ENCODE results near the gene LINS1.
A peak's percentile ranks its signal among the peaks of the same experiment; 100 is the strongest.
"Not testable (repeated sequence)": the region's sequence is repeated elsewhere in the genome, so short reads cannot be mapped to it uniquely, and the experiment has no call there.

Gene LINS1

GRCh38 chr15:100598655-100599054 is 3.3 kb downstream of the LINS1 start:
- no peak for FAIRE-seq
- DNase-seq (ENCODE audit: insufficient read length), result no peak
- TF ChIP-seq TAF1 (IDR thresholded peaks at IDR 0.05; ENCODE audit: borderline replicate concordance, low read depth, low read length) (no peak), POLR2AphosphoS5 (IDR thresholded peaks at IDR 0.05; ENCODE audit: low read depth, low read length) (no peak), POLR2A (IDR thresholded peaks at IDR 0.05; ENCODE audit: low read depth, low read length) (no peak)

- TF ChIP-seq POLR2AphosphoS5 (IDR thresholded peaks at IDR 0.05; ENCODE audit: low read depth, low read length) (no peak), TAF1 (IDR thresholded peaks at IDR 0.05; ENCODE audit: borderline replicate concordance, low read depth, low read length) (no peak), POLR2A (IDR thresholded peaks at IDR 0.05; ENCODE audit: low read depth, low read length) (no peak)
- no peak for DNase-seq (ENCODE audit: insufficient read length)
- no peak for FAIRE-seq
Observed at GRCh38 chr15:100597862-100598261, 4.1 kb downstream of the LINS1 start.

- TF ChIP-seq TAF1 (IDR thresholded peaks at IDR 0.05; ENCODE audit: borderline replicate concordance, low read depth, low read length) (no peak), POLR2AphosphoS5 (IDR thresholded peaks at IDR 0.05; ENCODE audit: low read depth, low read length) (no peak), POLR2A (IDR thresholded peaks at IDR 0.05; ENCODE audit: low read depth, low read length) (no peak)
- peak; percentile 6 for DNase-seq (ENCODE audit: insufficient read length)
- FAIRE-seq, result peak; percentile 72
Observed at GRCh38 chr15:100596792-100597191, 5.2 kb downstream of the LINS1 start.

DNA sequence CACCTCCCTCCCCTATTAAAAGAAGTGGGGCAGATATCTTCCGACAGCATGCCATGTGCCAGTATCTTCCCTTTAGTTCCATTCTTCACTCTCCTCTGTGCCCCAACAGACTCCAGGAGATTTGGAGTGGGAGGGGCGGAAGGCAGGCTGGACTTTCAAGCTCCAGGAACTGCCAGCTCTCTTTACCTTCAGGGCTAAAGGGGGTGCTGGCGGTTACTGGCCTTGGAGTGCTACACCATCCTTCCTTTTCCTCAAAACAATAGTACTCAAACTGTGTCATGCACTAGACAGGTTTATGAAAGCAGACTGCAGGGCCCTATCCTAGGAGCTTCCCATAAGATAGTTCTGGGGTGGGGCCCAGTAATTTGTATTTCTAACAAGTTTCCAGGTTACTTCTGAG is 6.0 kb downstream of the LINS1 start:
- FAIRE-seq (no peak), DNase-seq (ENCODE audit: insufficient read length) (no peak)
- no peak for TF ChIP-seq POLR2AphosphoS5 (IDR thresholded peaks at IDR 0.05; ENCODE audit: low read depth, low read length)
- no peak for TF ChIP-seq POLR2A (IDR thresholded peaks at IDR 0.05; ENCODE audit: low read depth, low read length)
- no peak for TF ChIP-seq TAF1 (IDR thresholded peaks at IDR 0.05; ENCODE audit: borderline replicate concordance, low read depth, low read length)

GRCh38 chr15:100593431-100593830 is 8.6 kb downstream of the LINS1 start:
- DNase-seq (ENCODE audit: insufficient read length) (no peak), FAIRE-seq (no peak)
- TF ChIP-seq TAF1 (IDR thresholded peaks at IDR 0.05; ENCODE audit: borderline replicate concordance, low read depth, low read length) (no peak), POLR2A (IDR thresholded peaks at IDR 0.05; ENCODE audit: low read depth, low read length) (no peak), POLR2AphosphoS5 (IDR thresholded peaks at IDR 0.05; ENCODE audit: low read depth, low read length) (no peak)

- no peak for FAIRE-seq
- DNase-seq (ENCODE audit: insufficient read length), result no peak
- no peak for TF ChIP-seq TAF1 (IDR thresholded peaks at IDR 0.05; ENCODE audit: borderline replicate concordance, low read depth, low read length)
- no peak for TF ChIP-seq POLR2A (IDR thresholded peaks at IDR 0.05; ENCODE audit: low read depth, low read length)
- no peak for TF ChIP-seq POLR2AphosphoS5 (IDR thresholded peaks at IDR 0.05; ENCODE audit: low read depth, low read length)
Observed at GRCh38 chr15:100592898-100593297, 9.1 kb downstream of the LINS1 start.

DNA sequence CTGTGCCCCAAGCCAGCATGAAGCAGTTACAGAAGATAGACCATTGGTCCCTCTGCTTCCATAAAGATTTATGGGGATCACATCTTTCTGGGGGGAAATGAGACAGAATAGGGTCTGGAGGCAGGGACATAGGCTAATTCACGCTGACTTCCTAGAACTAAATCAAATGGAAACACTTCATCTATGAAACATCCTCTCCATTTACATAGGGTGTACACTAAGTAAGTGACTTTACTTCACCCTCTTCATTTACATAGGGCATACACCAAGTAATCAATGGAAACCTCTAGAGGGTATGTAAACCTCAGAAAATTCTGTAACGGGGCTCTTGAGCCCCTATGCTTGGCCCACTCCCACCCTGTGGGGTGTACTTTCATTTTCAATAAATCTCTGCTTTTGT is 10.1 kb downstream of the LINS1 start:
- no peak for FAIRE-seq
- DNase-seq (ENCODE audit: insufficient read length), result no peak
- TF ChIP-seq POLR2A (IDR thresholded peaks at IDR 0.05; ENCODE audit: low read depth, low read length), result no peak
- TF ChIP-seq POLR2AphosphoS5 (IDR thresholded peaks at IDR 0.05; ENCODE audit: low read depth, low read length), result no peak
- no peak for TF ChIP-seq TAF1 (IDR thresholded peaks at IDR 0.05; ENCODE audit: borderline replicate concordance, low read depth, low read length)

DNA sequence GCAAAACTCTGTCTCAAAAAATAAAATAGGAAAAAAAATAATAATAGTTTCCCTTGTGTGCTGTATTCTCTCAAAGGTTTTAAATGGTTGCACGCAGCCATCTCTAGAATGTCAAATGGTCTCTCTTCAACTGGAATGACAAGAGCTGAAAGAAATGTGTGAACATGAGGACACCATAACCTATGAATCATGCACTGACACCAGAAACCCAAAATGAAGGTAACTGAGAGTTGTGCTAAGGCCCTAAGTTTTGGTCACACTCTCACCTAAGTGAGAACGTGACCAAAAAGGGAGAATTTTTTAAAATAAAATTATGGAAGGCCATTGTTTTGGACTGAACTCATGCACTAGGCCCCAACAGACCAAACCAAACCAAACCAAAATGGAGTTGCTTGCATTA is 10.8 kb downstream of the LINS1 start:
- not testable (repeated sequence) for DNase-seq (ENCODE audit: insufficient read length); FAIRE-seq

GRCh38 chr15:100588638-100589242 is 13.2 kb downstream of the LINS1 start:
- FAIRE-seq (no peak), DNase-seq (ENCODE audit: insufficient read length) (no peak)
- TF ChIP-seq POLR2A (IDR thresholded peaks at IDR 0.05; ENCODE audit: low read depth, low read length), result no peak
- TF ChIP-seq POLR2AphosphoS5 (IDR thresholded peaks at IDR 0.05; ENCODE audit: low read depth, low read length), result no peak
- TF ChIP-seq TAF1 (IDR thresholded peaks at IDR 0.05; ENCODE audit: borderline replicate concordance, low read depth, low read length), result no peak

- FAIRE-seq, result no peak
- no peak for TF ChIP-seq POLR2A (IDR thresholded peaks at IDR 0.05; ENCODE audit: low read depth, low read length)
- TF ChIP-seq POLR2AphosphoS5 (IDR thresholded peaks at IDR 0.05; ENCODE audit: low read depth, low read length), result no peak
- no peak for TF ChIP-seq TAF1 (IDR thresholded peaks at IDR 0.05; ENCODE audit: borderline replicate concordance, low read depth, low read length)
- no peak for DNase-seq (ENCODE audit: insufficient read length)
Observed at GRCh38 chr15:100580414-100580813, 21.6 kb downstream of the LINS1 start.

GRCh38 chr15:100573526-100573925 is 28.5 kb downstream of the LINS1 start:
- DNase-seq (ENCODE audit: insufficient read length), result no peak
- TF ChIP-seq TAF1 (IDR thresholded peaks at IDR 0.05; ENCODE audit: borderline replicate concordance, low read depth, low read length), result no peak
- TF ChIP-seq POLR2A (IDR thresholded peaks at IDR 0.05; ENCODE audit: low read depth, low read length), result no peak
- TF ChIP-seq POLR2AphosphoS5 (IDR thresholded peaks at IDR 0.05; ENCODE audit: low read depth, low read length), result no peak
- FAIRE-seq, result no peak

GRCh38 chr15:100572362-100572983 is 29.5 kb downstream of the LINS1 start:
- TF ChIP-seq POLR2AphosphoS5 (IDR thresholded peaks at IDR 0.05; ENCODE audit: low read depth, low read length) (no peak), POLR2A (IDR thresholded peaks at IDR 0.05; ENCODE audit: low read depth, low read length) (no peak), TAF1 (IDR thresholded peaks at IDR 0.05; ENCODE audit: borderline replicate concordance, low read depth, low read length) (no peak)
- no peak for DNase-seq (ENCODE audit: insufficient read length)
- FAIRE-seq, result no peak
